GM18868 (cell line): Measurements from ENCODE around the gene TCP10L.

Source experiments
- ATAC-seq: cut with Tn5 transposase; IDR thresholded peaks from one replicate; pipeline ENCODE4 v1.9.1; 2021; ENCODE audit warnings: mild to moderate bottlenecking, moderate library complexity; ENCODE audit not compliant: unreplicated experiment

Gene TCP10L

DNA sequence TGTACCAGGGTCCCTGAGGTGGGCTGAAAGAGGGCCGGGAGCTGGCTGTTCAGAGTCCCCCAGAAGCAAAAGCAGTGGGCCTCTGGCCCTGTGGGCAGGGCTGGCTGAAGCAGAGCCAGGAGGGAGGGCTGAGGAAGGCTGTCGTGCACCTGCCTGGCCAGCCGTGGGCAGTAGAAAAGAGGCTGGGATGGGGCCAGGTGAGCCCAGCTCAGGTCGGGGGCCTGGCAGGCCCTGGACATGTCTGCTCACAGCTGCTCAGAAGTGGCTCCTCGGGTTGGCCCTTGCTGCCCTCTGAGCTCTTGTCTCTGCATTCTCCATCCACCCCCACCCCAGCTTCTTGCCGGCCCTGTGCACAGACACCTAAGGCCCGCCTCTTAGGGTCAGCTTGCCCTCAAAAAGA, 60.0 kb downstream of the TCP10L start:
- no peak for ATAC-seq

DNA sequence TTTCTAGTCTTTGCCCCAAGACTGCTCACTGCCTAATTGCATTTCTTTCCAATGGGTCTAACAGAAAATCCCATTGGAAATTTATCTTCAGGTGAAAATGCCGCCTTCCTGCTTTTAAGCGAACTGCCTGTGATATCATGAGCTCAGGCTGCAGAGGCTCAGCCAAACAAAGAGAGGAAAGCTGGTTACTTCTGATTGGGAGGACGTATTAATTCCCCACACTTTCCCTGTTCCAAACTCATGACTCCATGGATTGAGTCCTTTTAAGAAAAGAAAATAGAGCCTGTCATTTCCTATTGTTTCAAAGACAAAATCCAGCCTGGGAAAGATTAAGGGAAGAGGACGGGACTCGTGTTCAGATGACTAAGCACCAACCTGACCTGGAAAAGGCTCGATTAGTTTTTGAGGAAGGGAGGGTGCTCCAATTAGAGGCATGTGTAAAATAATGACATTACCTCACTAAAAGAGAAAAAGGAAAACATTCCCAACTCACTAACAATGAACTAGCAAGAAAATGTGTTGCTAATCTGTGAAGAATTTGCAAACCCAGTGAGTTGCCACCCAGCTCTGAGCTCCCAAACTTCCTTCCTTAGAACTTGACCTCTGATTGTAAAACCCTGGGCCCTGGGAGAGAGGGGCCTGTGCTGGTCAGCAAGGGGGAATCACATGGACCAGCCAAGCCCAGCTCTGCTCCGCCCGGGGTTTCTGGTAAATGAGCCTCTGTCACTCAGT, 61.2 kb downstream of the TCP10L start:
- no peak for ATAC-seq
